Measurements from ENCODE around the gene SIK2. TPM values are rescaled to one million over a fixed set of nuclear protein-coding genes. Genes with fewer than 3 reads are reported as not detected.
A peak's percentile ranks its signal among the peaks of the same experiment; 100 is the strongest.

Gene SIK2
- total RNA-seq, 1 experiment from 2014 or later: 9.0 TPM

DNA sequence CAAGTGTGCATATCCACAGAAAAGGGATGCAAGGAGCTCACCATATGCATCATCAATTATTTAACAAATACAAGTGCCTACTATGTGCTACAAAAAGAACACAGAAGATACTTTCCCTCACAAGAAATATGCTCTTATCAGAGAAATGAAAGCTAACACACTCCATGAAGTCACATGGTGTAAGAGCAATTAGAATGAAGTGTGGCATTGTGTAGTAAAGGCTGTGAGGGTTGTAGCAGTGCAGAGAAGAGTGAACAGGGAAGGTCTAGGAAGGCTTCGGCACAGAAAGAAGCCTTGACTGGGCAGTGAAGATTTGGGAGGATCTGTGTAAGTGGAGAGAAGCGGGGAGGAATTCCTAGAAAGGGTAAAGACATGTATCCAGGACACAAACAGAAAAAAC lies 141.5 kb downstream of the SIK2 start:
- no peak overlapping the region for H2AFZ ChIP-seq (ENCODE audit: low read length)
- H3K27me3 ChIP-seq (ENCODE audit: low read length): no peaks in the 10 kb centered on the region
- H3K9ac ChIP-seq (ENCODE audit: low read length): no peak overlapping the region
- no TSS peak for BruUV-seq (replicated peaks)
- no peak overlapping the region for H3K27ac ChIP-seq (ENCODE audit: low read length)
- H3F3A ChIP-seq (ENCODE audit: low read length, unreplicated experiment): no peaks in the 10 kb centered on the region
- no peak overlapping the region for H3K4me2 ChIP-seq (ENCODE audit: low read length)
- no peak for ATAC-seq
- CTCF ChIA-PET: no interaction called here
- peaks cover 26% of the 10 kb centered on the region for H3K4me1 ChIP-seq (ENCODE audit: insufficient read depth, low read length)
- H4K20me1 ChIP-seq (ENCODE audit: low read length): no peaks in the 10 kb centered on the region
- 0 out of 2 replicates have a peak, but pooled peaks cover 9% of the 10 kb centered on the region for H3K79me2 ChIP-seq (ENCODE audit: low read length)
- no peaks in the 10 kb centered on the region for H3K9me3 ChIP-seq (ENCODE audit: low read length)
- no peak overlapping the region for H3K4me3 ChIP-seq (ENCODE audit: low read length)
- DNase-seq: no peak
- H3K36me3 ChIP-seq (ENCODE audit: low read depth, low read length): peaks cover 56% of the 10 kb centered on the region
- POLR2A ChIA-PET (ENCODE audit: unreplicated experiment): no interaction called here
- no peaks in the 10 kb centered on the region for H3K9me2 ChIP-seq (replicated peaks; ENCODE audit: low read length)
- intact Hi-C loops (cut with micrococcal nuclease): no loop called here
- TF ChIP-seq, protein P1, sequence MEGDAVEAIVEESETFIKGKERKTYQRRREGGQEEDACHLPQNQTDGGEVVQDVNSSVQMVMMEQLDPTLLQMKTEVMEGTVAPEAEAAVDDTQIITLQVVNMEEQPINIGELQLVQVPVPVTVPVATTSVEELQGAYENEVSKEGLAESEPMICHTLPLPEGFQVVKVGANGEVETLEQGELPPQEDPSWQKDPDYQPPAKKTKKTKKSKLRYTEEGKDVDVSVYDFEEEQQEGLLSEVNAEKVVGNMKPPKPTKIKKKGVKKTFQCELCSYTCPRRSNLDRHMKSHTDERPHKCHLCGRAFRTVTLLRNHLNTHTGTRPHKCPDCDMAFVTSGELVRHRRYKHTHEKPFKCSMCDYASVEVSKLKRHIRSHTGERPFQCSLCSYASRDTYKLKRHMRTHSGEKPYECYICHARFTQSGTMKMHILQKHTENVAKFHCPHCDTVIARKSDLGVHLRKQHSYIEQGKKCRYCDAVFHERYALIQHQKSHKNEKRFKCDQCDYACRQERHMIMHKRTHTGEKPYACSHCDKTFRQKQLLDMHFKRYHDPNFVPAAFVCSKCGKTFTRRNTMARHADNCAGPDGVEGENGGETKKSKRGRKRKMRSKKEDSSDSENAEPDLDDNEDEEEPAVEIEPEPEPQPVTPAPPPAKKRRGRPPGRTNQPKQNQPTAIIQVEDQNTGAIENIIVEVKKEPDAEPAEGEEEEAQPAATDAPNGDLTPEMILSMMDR (conservative IDR thresholded peaks at IDR 0.05; ENCODE audit: low read depth, low read length): no peak
- no peak for TF ChIP-seq EZH2phosphoT487 (IDR thresholded peaks at IDR 0.05; ENCODE audit: borderline replicate concordance, low read length)

DNA sequence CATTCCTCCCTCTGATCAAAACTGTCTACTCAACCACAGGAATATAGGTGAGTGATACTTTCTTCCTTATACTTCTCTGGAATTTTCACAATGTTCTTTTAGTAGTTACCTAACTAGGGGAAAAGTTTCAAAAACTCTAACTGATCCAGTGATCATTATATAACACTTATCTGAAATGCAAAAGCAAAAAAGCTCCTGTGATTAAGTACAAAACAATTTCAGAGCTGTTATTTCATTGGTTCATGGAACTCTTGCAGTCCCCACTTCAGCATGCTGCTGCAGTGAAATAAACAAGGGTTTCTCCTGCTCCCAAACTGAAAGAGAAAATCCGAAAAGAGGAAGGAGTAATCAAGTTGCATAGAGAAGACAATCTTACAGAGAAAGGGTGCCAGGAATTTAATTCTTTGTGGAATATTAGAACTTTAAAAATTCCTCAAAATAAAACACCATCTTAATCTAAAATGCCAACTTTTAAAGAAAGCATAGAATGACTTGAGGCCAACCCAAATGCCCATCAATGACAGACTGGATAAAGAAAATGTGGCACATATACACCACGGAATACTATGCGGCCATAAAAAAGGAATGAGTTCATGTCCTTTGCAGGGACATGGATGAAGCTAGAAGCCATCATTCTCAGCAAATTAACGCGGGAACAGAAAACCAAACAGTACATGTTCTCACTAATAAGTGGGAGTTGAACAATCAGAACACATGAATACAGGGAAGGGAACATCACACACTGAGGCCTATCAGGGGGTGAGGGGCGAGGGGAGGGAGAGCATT lies 143.7 kb downstream of the SIK2 start:
- Histone ChIP-seq H3K27ac (ENCODE audit: low read length) (peak overlapping the region; percentile 10; the same call in 1 of the 2 replicates), H3K9ac (ENCODE audit: low read length) (no peak overlapping the region), H3K27me3 (ENCODE audit: low read length) (no peaks in the 10 kb centered on the region), H3K4me3 (ENCODE audit: low read length) (peak overlapping the region; percentile 10; the same call in 1 of the 2 replicates), H3K36me3 (ENCODE audit: low read depth, low read length) (peaks cover 63% of the 10 kb centered on the region), H3F3A (ENCODE audit: low read length, unreplicated experiment) (no peaks in the 10 kb centered on the region), H3K9me2 (replicated peaks; ENCODE audit: low read length) (no peaks in the 10 kb centered on the region), H3K4me2 (ENCODE audit: low read length) (peak overlapping the region; percentile 60), H3K9me3 (ENCODE audit: low read length) (no peaks in the 10 kb centered on the region), H3K79me2 (ENCODE audit: low read length) (0 out of 2 replicates have a peak, but pooled peaks cover 9% of the 10 kb centered on the region), H3K4me1 (ENCODE audit: insufficient read depth, low read length) (peaks cover 26% of the 10 kb centered on the region), H2AFZ (ENCODE audit: low read length) (no peak overlapping the region), H4K20me1 (ENCODE audit: low read length) (no peaks in the 10 kb centered on the region)
- peak; percentile 32 for DNase-seq
- ATAC-seq: 0 out of 2 replicates have a peak, but pooled peaks have one; percentile 5
- ChIA-PET CTCF (no interaction called here), POLR2A (ENCODE audit: unreplicated experiment) (no interaction called here)
- intact Hi-C loops (cut with micrococcal nuclease): no loop called here
- TF ChIP-seq EZH2 (IDR thresholded peaks at IDR 0.05; ENCODE audit: low read length, unreplicated experiment) (no peak), EZH2phosphoT487 (IDR thresholded peaks at IDR 0.05; ENCODE audit: borderline replicate concordance, low read length) (no peak)
- TF ChIP-seq, protein P1 (conservative IDR thresholded peaks at IDR 0.05; ENCODE audit: low read depth, low read length): no peak
- no TSS peak for BruUV-seq (replicated peaks)

All from PC-3 (cell line).